Tibial nerve (tissue), 4 donors: Measurements from ENCODE around the gene COX4I2. TPM values are rescaled to one million over a fixed set of nuclear protein-coding genes. Genes with fewer than 3 reads are reported as not detected.
A peak's percentile ranks its signal among the peaks of the same experiment; 100 is the strongest.

Experiments
- DNase-seq, 2 donors: peaks; one replicate each; pipeline ENCODE4 v3.0.0-alpha.2; 2019; ENCODE audit warnings: low spot score in 2 of 2
- H3K27ac ChIP-seq, 4 donors: fragments of 200-600 bp; sonication (generic) in 3 of 4; one replicate each; pipeline ENCODE4 v1.5.1; 2017 to 2019; ENCODE audit warnings: mild to moderate bottlenecking in 1 of 4
- H3K27me3 ChIP-seq, 2 donors: fragments of 200-600 bp; sonication (generic) in 1 of 2; one replicate each; pipeline versions ENCODE4 v1.5.1 to v1.6.0; 2017 to 2019
- H3K36me3 ChIP-seq, 3 donors: fragments of 200-600 bp; sonication (generic); one replicate each; pipeline ENCODE4 v1.5.1; 2018 to 2019
- H3K4me1 ChIP-seq, 4 donors: fragments of 200-600 bp; sonication (generic) in 3 of 4; one replicate each; pipeline ENCODE4 v1.5.1; 2017 to 2019
- H3K4me3 ChIP-seq, 4 donors: fragments of 200-600 bp; sonication (generic) in 3 of 4; one replicate each; pipeline ENCODE4 v1.5.1; 2017 to 2019; ENCODE audit warnings: mild to moderate bottlenecking in 1 of 4, moderate library complexity in 1 of 4
- H3K9me3 ChIP-seq, 4 donors: fragments of 200-600 bp; sonication (generic) in 3 of 4; one replicate each; pipeline ENCODE4 v1.5.1; 2017 to 2019
- CTCF ChIP-seq, 5 experiments: fragments of 200-600 bp in 3 of 5; fragments of 450-650 bp in 2 of 5; sonication (generic) in 3 of 5; IDR thresholded peaks; one replicate each; pipeline ENCODE4 v1.5.1; 2016 to 2019; ENCODE audit warnings: antibody characterized with exemption in 5 of 5, mild to moderate bottlenecking in 3 of 5, moderate library complexity in 2 of 5
- EP300 ChIP-seq, 2 donors: sonication (generic); formaldehyde crosslinking; IDR thresholded peaks; one replicate each; pipeline ENCODE4 v1.6.1; 2017; ENCODE audit warnings: antibody characterized with exemption in 2 of 2, mild to moderate bottlenecking in 1 of 2
- POLR2A ChIP-seq, 2 donors: fragments of 450-650 bp; IDR thresholded peaks; one replicate each; pipeline ENCODE4 v1.6.1; 2017; ENCODE audit warnings: antibody characterized with exemption in 2 of 2, mild to moderate bottlenecking in 2 of 2, moderate library complexity in 2 of 2
- WGBS, 2 donors: methylation state at CpG; one replicate each; pipeline ENCODE4 v1.1.5; 2018; 5-methylcytosine and 5-hydroxymethylcytosine counted together
- total RNA-seq, 4 donors: library from RNA; depleted of rRNA; stranded (reverse); fragments of >200 nt; gene quantifications; one replicate each; pipeline ENCODE4 v1.1.0, GENCODE V29; 2016

Gene COX4I2
- total RNA-seq, 4 donors from 2014 or later: 1.6 to 8.2 (median 4.2) TPM; not detected in 1

GRCh38 chr20:31680286-31681127 is 42.8 kb downstream of the COX4I2 start:
- DNase-seq: no peak
- H3K27ac ChIP-seq: peak overlapping the region in 2 of 4 donors; percentile 31 to 58
- H3K4me3 ChIP-seq: no peak overlapping the region
- H3K27me3 ChIP-seq: no peaks in the 10 kb centered on the region
- TF ChIP-seq CTCF (IDR thresholded peaks at IDR 0.05) (no peak), POLR2A (IDR thresholded peaks at IDR 0.05) (no peak), EP300 (IDR thresholded peaks at IDR 0.05) (no peak)
- H3K9me3 ChIP-seq: no peaks in the 10 kb centered on the region
- H3K36me3 ChIP-seq: peaks cover 0 to 30% (median 0%) of the 10 kb centered on the region in 3 donors
- H3K4me1 ChIP-seq: peaks cover 0 to 96% (median 40%) of the 10 kb centered on the region in 4 donors
- WGBS, 2 donors: 73 to 82% methylated on average over 7 of the region's 7 CpGs

GRCh38 chr20:31681128-31681727 is 43.5 kb downstream of the COX4I2 start:
- WGBS, 2 donors: 71 to 75% methylated on average over 7 of the region's 7 CpGs
- Histone ChIP-seq H3K27ac (peak overlapping the region in 2 of 4 donors; percentile 31 to 58), H3K9me3 (no peaks in the 10 kb centered on the region), H3K4me3 (no peak overlapping the region), H3K36me3 (peaks cover 0 to 31% (median 0%) of the 10 kb centered on the region in 3 donors), H3K4me1 (peaks cover 0 to 96% (median 33%) of the 10 kb centered on the region in 4 donors), H3K27me3 (no peaks in the 10 kb centered on the region)
- TF ChIP-seq POLR2A (IDR thresholded peaks at IDR 0.05): no peak
- no peak for TF ChIP-seq EP300 (IDR thresholded peaks at IDR 0.05)
- no peak for DNase-seq

GRCh38 chr20:31681769-31682168 is 44.1 kb downstream of the COX4I2 start:
- Histone ChIP-seq H3K27ac (peak overlapping the region in 1 of 4 donors; percentile 30), H3K4me3 (no peak overlapping the region), H3K9me3 (no peaks in the 10 kb centered on the region), H3K36me3 (peaks cover 0 to 36% (median 0%) of the 10 kb centered on the region in 3 donors), H3K27me3 (no peaks in the 10 kb centered on the region), H3K4me1 (peaks cover 0 to 96% (median 30%) of the 10 kb centered on the region in 4 donors)
- TF ChIP-seq CTCF (IDR thresholded peaks at IDR 0.05) (no peak), EP300 (IDR thresholded peaks at IDR 0.05) (no peak), POLR2A (IDR thresholded peaks at IDR 0.05) (no peak)
- WGBS, 2 donors: 79 to 83% methylated on average over 3 of the region's 3 CpGs
- DNase-seq: no peak

GRCh38 chr20:31682352-31682751 is 44.6 kb downstream of the COX4I2 start:
- H3K4me1 ChIP-seq: peaks cover 0 to 95% (median 25%) of the 10 kb centered on the region in 4 donors
- no peak overlapping the region for H3K4me3 ChIP-seq
- H3K27ac ChIP-seq: peak overlapping the region in 2 of 4 donors; percentile 30 to 39
- TF ChIP-seq EP300 (IDR thresholded peaks at IDR 0.05) (no peak), CTCF (IDR thresholded peaks at IDR 0.05) (no peak), POLR2A (IDR thresholded peaks at IDR 0.05) (no peak)
- no peaks in the 10 kb centered on the region for H3K27me3 ChIP-seq
- H3K9me3 ChIP-seq: no peaks in the 10 kb centered on the region
- no peak for DNase-seq
- WGBS, 2 donors: 93 to 95% methylated on average over 3 of the region's 3 CpGs
- peaks cover 0 to 41% (median 0%) of the 10 kb centered on the region in 3 donors for H3K36me3 ChIP-seq

- H3K27ac ChIP-seq: peak overlapping the region in 1 of 4 donors; percentile 30
- no peaks in the 10 kb centered on the region for H3K27me3 ChIP-seq
- no peaks in the 10 kb centered on the region for H3K9me3 ChIP-seq
- TF ChIP-seq CTCF (IDR thresholded peaks at IDR 0.05) (no peak), POLR2A (IDR thresholded peaks at IDR 0.05) (no peak), EP300 (IDR thresholded peaks at IDR 0.05) (no peak)
- peaks cover 0 to 93% (median 19%) of the 10 kb centered on the region in 4 donors for H3K4me1 ChIP-seq
- peaks cover 0 to 47% (median 0%) of the 10 kb centered on the region in 3 donors for H3K36me3 ChIP-seq
- DNase-seq: no peak
- no peak overlapping the region for H3K4me3 ChIP-seq
- 64 to 75% methylated on average over 2 of the region's 2 CpGs for WGBS, 2 donors
These were observed 45.2 kb downstream of the COX4I2 start for GRCh38 chr20:31682927-31683326.
